Heart left ventricle (tissue), 16 donors: ENCODE results near the gene MED12. TPM values are rescaled to one million over a fixed set of nuclear protein-coding genes. Genes with fewer than 3 reads are reported as not detected.
"Not testable (repeated sequence)": the region's sequence is repeated elsewhere in the genome, so short reads cannot be mapped to it uniquely, and the experiment has no call there.

ENCODE experiments used
- ATAC-seq, 4 donors: fragments of 200-7000 bp; cut with Tn5 transposase; one replicate each; pipeline ENCODE4 v1.9.1; 2020 to 2022; ENCODE audit warnings: moderate library complexity in 4 of 4, mild to moderate bottlenecking in 3 of 4, moderate number of reproducible peaks in 1 of 4
- DNase-seq, 5 donors: peaks; one replicate each; pipeline ENCODE4 v3.0.0-alpha.2; 2020
- H3K27ac ChIP-seq, 12 donors: fragments of 200-600 bp; sonication (generic) in 4 of 12; one replicate each; pipeline versions ENCODE4 v1.5.0 to v1.8.0; 2016 to 2022; ENCODE audit warnings: mild to moderate bottlenecking in 2 of 12
- H3K27me3 ChIP-seq, 9 donors: fragments of 200-600 bp; sonication (generic) in 2 of 9; one replicate each; pipeline versions ENCODE4 v1.5.1 to v1.8.0; 2016 to 2022; ENCODE audit warnings: mild to moderate bottlenecking in 3 of 9
- H3K36me3 ChIP-seq, 9 donors: fragments of 200-600 bp; sonication (generic) in 2 of 9; one replicate each; pipeline versions ENCODE4 v1.5.0 to v1.8.0; 2018 to 2022; ENCODE audit warnings: mild to moderate bottlenecking in 2 of 9
- H3K4me1 ChIP-seq, 12 donors: fragments of 200-600 bp; sonication (generic) in 4 of 12; one replicate each; pipeline versions ENCODE4 v1.5.0 to v1.8.0; 2016 to 2022; ENCODE audit warnings: mild to moderate bottlenecking in 3 of 12
- H3K4me3 ChIP-seq, 12 donors: fragments of 200-600 bp; sonication (generic) in 4 of 12; one replicate each; pipeline versions ENCODE4 v1.5.0 to v1.8.0; 2017 to 2022; ENCODE audit warnings: mild to moderate bottlenecking in 9 of 12, moderate library complexity in 4 of 12
- H3K9me3 ChIP-seq, 12 donors: fragments of 200-600 bp; sonication (generic) in 4 of 12; one replicate each; pipeline versions ENCODE4 v1.5.0 to v1.8.0; 2016 to 2022; ENCODE audit warnings: mild to moderate bottlenecking in 1 of 12
- POLR2A ChIP-seq, 2 donors: fragments of 450-650 bp; IDR thresholded peaks; one replicate each; pipeline ENCODE4 v1.6.1; 2017; ENCODE audit warnings: antibody characterized with exemption in 2 of 2, mild to moderate bottlenecking in 2 of 2, moderate library complexity in 2 of 2
- WGBS, 4 donors: extraction: QIAGEN DNeasy Blood & Tissue Kit in 2 of 4; methylation state at CpG; one replicate each; pipeline versions ENCODE4 v1.1.5 to v1.1.7; 2013 to 2018; 5-methylcytosine and 5-hydroxymethylcytosine counted together
- intact Hi-C, 10 donors: fragments of 100-400 bp; cut with DNase I; formaldehyde crosslinking; loops; one replicate each; pipeline versions ENCODE4 v1.11.1 to v1.14.2; 2022
- polyA plus RNA-seq, 2 donors: library from polyadenylated mRNA; stranded (reverse); fragments of 200-250 nt; gene quantifications; one replicate each; pipeline ENCODE4 v1.2.3, GENCODE V29; 2013
- total RNA-seq, 9 donors: library from RNA; depleted of rRNA in 2 of 9; stranded (reverse); fragments of >200 nt in 2 of 9; fragmentation: NEBNext Ultra II Directional in 3 of 9; extraction: Animal tissue kit (Norgen Biotek cat#: 25700) in 3 of 9; gene quantifications; one replicate each; pipeline versions ENCODE4 v1.1.0 to v1.2.4, GENCODE V29; 2016 to 2023
- TF ChIP-seq, protein P1 (sequence below), 12 donors: fragments of 200-600 bp; sonication (generic) in 4 of 12; IDR thresholded peaks; one replicate each; pipeline versions ENCODE4 v1.5.0 to v1.8.0; 2018 to 2022; ENCODE audit warnings: antibody characterized with exemption in 12 of 12, mild to moderate bottlenecking in 5 of 12
- donor health status: ischemic (EF 13 %, LVEDD 7.1; RV severe dilation, severe dysfunction).
- donor health status: healthy with polysubstance abuse.
- donor health status: DM: no; HTN: yes; CAD: no.
- donor health status: DM: no; HTN: no; CAD: no.
- donor health status: ischemic (EF 25% LVEDD 6.9; RV normal size, moderate dysfunction).
- donor health status: ischemic (EF 25% LVEDD 5.7; RV mildly dilated, moderate dysfunction).
- donor health status: healthy.
- donor health status: DM: yes; HTN: yes; CAD: no.
- donor health status: ischemic (EF 35%, LVEDD 5.7; RV mildly dilated, moderate dysfunction).
- donor health status: nonischemic (EF 11% LVEDD 7.7; RV severe dilation, severe dysfunction).
- donor health status: DM: yes; HTN: yes; CAD: no.
- donor health status: PGD.
- donor health status: ischemic (EF 29% LVEDD 5.4; RV normal size, mild dysfunction).
- donor health status: nonischemic (EF 23%, LVEDD 6.1; RV moderate dilation, normal function).

Gene MED12
- total and polyA plus RNA-seq, 11 donors = 6.2 to 37.4 (median 25.3) TPM

DNA sequence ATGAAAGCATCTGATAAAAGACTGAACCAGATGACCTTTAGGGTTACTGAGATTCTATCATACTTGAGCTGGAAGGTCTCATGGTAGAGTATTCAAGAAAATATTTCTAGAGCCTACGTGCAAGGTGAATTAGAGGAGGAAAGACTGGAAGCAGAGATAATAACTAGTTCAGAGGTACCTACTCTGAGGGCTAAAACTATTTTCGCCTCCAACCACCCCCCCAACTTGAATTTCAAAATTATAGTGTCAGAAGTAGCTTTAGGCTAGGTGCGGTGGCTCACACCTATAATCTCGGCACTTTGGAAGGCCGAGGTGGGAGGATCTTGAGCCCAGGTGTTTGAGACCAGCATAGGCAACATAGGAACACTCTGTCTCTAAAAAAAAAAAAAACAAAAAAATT is 57.1 kb downstream of the MED12 start:
- ATAC-seq (no peak), DNase-seq (no peak)
- Histone ChIP-seq H3K27me3 (peaks cover 0 to 10% (median 0%) of the 10 kb centered on the region in 9 donors), H3K27ac (no peak overlapping the region), H3K4me1 (peaks cover 0 to 2% (median 0%) of the 10 kb centered on the region in 12 donors), H3K4me3 (no peak overlapping the region), H3K36me3 (no peaks in the 10 kb centered on the region), H3K9me3 (no peaks in the 10 kb centered on the region)
- 80 to 93% (median 85%) methylated on average over 5 of the region's 5 CpGs for WGBS, 4 donors
- intact Hi-C loops = loop anchor here (5.0 to 10.0 kb wide), 11 partner anchors 51 to 411 kb away; partner anchors contain the start of gene FOXO4 (in 2 of the 10)
- TF ChIP-seq, protein P1, sequence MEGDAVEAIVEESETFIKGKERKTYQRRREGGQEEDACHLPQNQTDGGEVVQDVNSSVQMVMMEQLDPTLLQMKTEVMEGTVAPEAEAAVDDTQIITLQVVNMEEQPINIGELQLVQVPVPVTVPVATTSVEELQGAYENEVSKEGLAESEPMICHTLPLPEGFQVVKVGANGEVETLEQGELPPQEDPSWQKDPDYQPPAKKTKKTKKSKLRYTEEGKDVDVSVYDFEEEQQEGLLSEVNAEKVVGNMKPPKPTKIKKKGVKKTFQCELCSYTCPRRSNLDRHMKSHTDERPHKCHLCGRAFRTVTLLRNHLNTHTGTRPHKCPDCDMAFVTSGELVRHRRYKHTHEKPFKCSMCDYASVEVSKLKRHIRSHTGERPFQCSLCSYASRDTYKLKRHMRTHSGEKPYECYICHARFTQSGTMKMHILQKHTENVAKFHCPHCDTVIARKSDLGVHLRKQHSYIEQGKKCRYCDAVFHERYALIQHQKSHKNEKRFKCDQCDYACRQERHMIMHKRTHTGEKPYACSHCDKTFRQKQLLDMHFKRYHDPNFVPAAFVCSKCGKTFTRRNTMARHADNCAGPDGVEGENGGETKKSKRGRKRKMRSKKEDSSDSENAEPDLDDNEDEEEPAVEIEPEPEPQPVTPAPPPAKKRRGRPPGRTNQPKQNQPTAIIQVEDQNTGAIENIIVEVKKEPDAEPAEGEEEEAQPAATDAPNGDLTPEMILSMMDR (IDR thresholded peaks at IDR 0.05) = no peak
- no peak for TF ChIP-seq POLR2A (IDR thresholded peaks at IDR 0.05)

DNA sequence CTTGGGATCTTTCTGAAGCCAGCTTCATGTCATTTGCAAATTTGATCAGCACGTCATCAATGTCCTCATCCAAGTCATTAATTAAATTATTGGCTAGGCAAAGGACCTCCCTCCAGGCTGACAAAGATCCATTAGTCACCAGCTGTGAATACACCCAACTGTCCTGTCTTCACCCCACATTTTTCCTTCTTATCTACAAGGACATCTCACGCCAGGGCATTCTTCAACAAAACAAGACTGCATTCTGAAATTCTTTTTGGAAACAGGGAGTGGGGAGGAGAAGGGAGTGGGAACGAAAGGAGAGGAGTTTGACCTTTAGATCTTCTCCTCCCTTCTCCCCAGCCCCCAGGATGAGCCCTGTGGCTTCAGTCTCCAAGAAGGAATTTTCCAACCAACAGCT is 58.9 kb downstream of the MED12 start:
- H3K4me3 ChIP-seq = no peak overlapping the region
- no peak overlapping the region for H3K27ac ChIP-seq
- no peaks in the 10 kb centered on the region for H3K9me3 ChIP-seq
- no peak for ATAC-seq
- WGBS, 4 donors = 47 to 79% (median 70%) methylated on average over 3 of the region's 3 CpGs
- DNase-seq = no peak
- TF ChIP-seq, protein P1 (IDR thresholded peaks at IDR 0.05) = no peak
- TF ChIP-seq POLR2A (IDR thresholded peaks at IDR 0.05) = no peak
- no peaks in the 10 kb centered on the region for H3K36me3 ChIP-seq
- intact Hi-C loops = loop anchor here (5.0 to 10.0 kb wide), 11 partner anchors 53 to 413 kb away; partner anchors contain the start of gene FOXO4 (in 2 of the 10)
- H3K4me1 ChIP-seq = peaks cover 0 to 6% (median 0%) of the 10 kb centered on the region in 12 donors
- peaks cover 0 to 10% (median 0%) of the 10 kb centered on the region in 9 donors for H3K27me3 ChIP-seq

DNA sequence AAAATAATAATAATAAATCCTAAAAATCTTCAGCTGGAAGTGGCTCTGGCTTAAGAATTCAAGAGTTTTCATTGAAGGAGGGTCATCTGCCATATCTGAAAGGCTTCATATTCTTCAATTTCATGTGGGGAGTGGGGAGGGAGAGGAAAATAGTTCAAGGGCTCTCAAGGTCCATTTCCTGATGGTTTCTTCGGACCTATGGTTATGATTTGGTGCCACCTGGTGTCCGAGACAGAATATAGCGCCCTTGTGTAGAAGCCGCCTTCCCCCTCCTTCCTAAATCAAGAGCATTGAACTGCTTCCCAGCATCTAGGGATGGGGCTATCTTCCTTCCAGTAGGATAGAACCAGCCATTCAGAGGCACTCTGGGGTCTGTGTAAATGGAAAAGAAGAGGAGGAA is 60.5 kb downstream of the MED12 start:
- DNase-seq (peak in 3 of 5 donors; percentile 30 to 38 (median 35)), ATAC-seq (peak in 3 of 4 donors; percentile 31 to 51 (median 49))
- Histone ChIP-seq H3K4me1 (peaks cover 0 to 12% (median 0%) of the 10 kb centered on the region in 12 donors), H3K27ac (no peak overlapping the region), H3K4me3 (no peak overlapping the region), H3K27me3 (peaks cover 0 to 18% (median 0%) of the 10 kb centered on the region in 9 donors), H3K36me3 (no peaks in the 10 kb centered on the region), H3K9me3 (no peaks in the 10 kb centered on the region)
- WGBS, 4 donors = 0 to 4% (median 1%) methylated on average over 4 of the region's 4 CpGs
- TF ChIP-seq, protein P1 (IDR thresholded peaks at IDR 0.05) = peak; percentile 50 to 72 (median 66)
- no peak for TF ChIP-seq POLR2A (IDR thresholded peaks at IDR 0.05)
- intact Hi-C loops = loop anchor here (2.0 to 10.0 kb wide), 13 partner anchors 54 to 414 kb away; partner anchors contain the start of gene FOXO4 (in 2 of the 10)

DNA sequence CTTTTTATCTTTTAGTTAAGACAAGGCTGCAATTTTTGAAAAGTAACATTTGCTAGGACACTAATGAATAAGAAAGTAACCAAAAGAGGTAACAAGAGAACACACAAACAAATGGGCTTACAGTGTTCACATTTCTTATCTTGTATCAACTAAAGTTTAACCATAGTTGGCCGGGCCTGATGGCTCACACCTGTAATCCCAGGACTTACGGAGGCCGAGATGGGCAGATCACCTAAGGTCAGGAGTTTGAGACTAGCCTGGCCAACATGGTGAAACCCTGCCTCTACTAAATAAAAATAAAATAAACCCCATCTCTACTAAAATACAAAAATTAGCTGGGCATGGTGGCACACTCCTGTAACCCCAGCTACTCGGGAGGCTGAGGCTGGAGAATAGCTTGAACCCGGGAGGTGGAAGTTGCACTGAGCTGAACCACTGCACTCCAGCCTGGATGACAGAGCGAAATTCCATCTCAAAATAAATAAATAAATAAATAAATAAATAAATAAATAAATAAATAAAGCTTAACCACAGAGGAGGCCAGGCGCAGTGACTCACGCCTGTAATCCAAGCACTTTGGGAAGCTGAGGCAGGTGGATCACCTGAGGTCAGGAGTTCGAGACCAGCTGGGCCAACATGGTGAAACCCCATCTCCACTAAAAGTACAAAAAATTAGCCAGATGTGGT is 62.3 kb downstream of the MED12 start:
- 84 to 93% (median 88%) methylated on average over 9 of the region's 9 CpGs for WGBS, 4 donors
- not testable (repeated sequence) for H3K9me3 ChIP-seq, H3K36me3 ChIP-seq, DNase-seq, ATAC-seq, H3K4me3 ChIP-seq
- peak overlapping the region in 5 of 12 donors; percentile 84 to 87 (median 86) for H3K27ac ChIP-seq
- H3K27me3 ChIP-seq = peaks cover 0 to 18% (median 0%) of the 10 kb centered on the region in 9 donors
- intact Hi-C loops = loop anchor here in 3 of 10 donors (5.0 kb wide), 1 partner anchor 83 kb away; the partner anchor contains the start of gene FOXO4 (in 3 of the 3)
- H3K4me1 ChIP-seq = peaks cover 0 to 12% (median 0%) of the 10 kb centered on the region in 12 donors
